GM12878 (cell line): Measurements from ENCODE around the gene TULP4. TPM values are rescaled to one million over a fixed set of nuclear protein-coding genes. Genes with fewer than 3 reads are reported as not detected.

Source experiments
- ATAC-seq: fragments of 200-7000 bp; cut with Tn5 transposase; 3 replicates; pipeline ENCODE4 v1.9.1; 2020; ENCODE audit warnings: mild to moderate bottlenecking, moderate library complexity
- BruUV-seq: library from RNA; stranded (reverse); fragments of 400-500 nt; replicated peaks from 2 replicates; lab custom pipeline; 2021; lab: Mats Ljungman, UMichigan
- CTCF ChIA-PET: fragments of 300-600 bp; sonication (Branson Sonifier 250); formaldehyde crosslinking; extraction: SDS; loops from one replicate; lab custom pipeline; 2021; ENCODE audit warnings: inconsistent platforms; lab: Yijun Ruan, JAX
- POLR2A ChIA-PET: fragments of 350-600 bp; formaldehyde crosslinking; extraction: SDS; loops from one replicate; lab custom pipeline; 2021; ENCODE audit warnings: inconsistent platforms; lab: Charles Lee
- RAD21 ChIA-PET: fragments of 300-600 bp; sonication (Branson Sonifier 250); formaldehyde crosslinking; loops from one replicate; lab custom pipeline; 2023; ENCODE audit warnings: antibody characterized with exemption; ENCODE audit not compliant: unreplicated experiment; lab: Charles Lee
- SMC1A ChIA-PET: fragments of 300-600 bp; sonication (Branson Sonifier 250); formaldehyde crosslinking; loops from one replicate; lab custom pipeline; 2023; ENCODE audit not compliant: unreplicated experiment, uncharacterized antibody; lab: Charles Lee
- DNase-seq: peaks from one replicate; pipeline ENCODE4 v3.0.0-alpha.2; 2011; ENCODE audit warnings: low read depth, low spot score
- FAIRE-seq: peaks from 3 replicates; lab custom pipeline; 2011; peaks lifted over from hg19 to GRCh38; lab: Jason Lieb, UNC
- H2AFZ ChIP-seq: 2 replicates; pipeline ENCODE4 v1.6.0; 2011; ENCODE audit warnings: low read depth, low read length, control low read depth; ENCODE audit not compliant: control insufficient read depth
- H3K27ac ChIP-seq: 2 replicates; pipeline ENCODE4 v1.5.1; 2011; ENCODE audit warnings: control low read depth; ENCODE audit not compliant: control insufficient read depth, insufficient read depth
- H3K27me3 ChIP-seq, 2 experiments: replicated peaks in 1 of 2; 2 replicates each; pipeline versions ENCODE4 v1.6.0 to v1.6.1; 2011; ENCODE audit warnings: low read length in 1 of 2; ENCODE audit not compliant: control insufficient read depth in 2 of 2, insufficient read depth in 2 of 2
- H3K36me3 ChIP-seq, 2 experiments: 2 replicates each; pipeline ENCODE4 v1.5.1; 2011; ENCODE audit warnings: low read length in 1 of 2; ENCODE audit not compliant: control insufficient read depth in 2 of 2, insufficient read depth in 2 of 2
- H3K4me1 ChIP-seq: 2 replicates; pipeline ENCODE4 v1.6.1; 2011; ENCODE audit warnings: mild to moderate bottlenecking, low read length, moderate library complexity, mixed read lengths; ENCODE audit not compliant: control insufficient read depth, insufficient read depth
- H3K4me2 ChIP-seq: 2 replicates; pipeline ENCODE4 v1.6.0; 2011; ENCODE audit warnings: control low read depth; ENCODE audit not compliant: control insufficient read depth, insufficient read depth
- H3K4me3 ChIP-seq: fragments of 200-600 bp; sonication (generic); 2 replicates; pipeline ENCODE4 v1.5.1; 2016
- H3K79me2 ChIP-seq: 2 replicates; pipeline ENCODE4 v1.6.0; 2011; ENCODE audit warnings: low read length; ENCODE audit not compliant: control insufficient read depth, insufficient read depth
- H3K9ac ChIP-seq: 2 replicates; pipeline ENCODE4 v1.8.0; 2011; ENCODE audit warnings: low read length, control low read depth, mixed read lengths; ENCODE audit not compliant: control insufficient read depth, insufficient read depth
- H3K9me3 ChIP-seq: replicated peaks from 3 replicates; pipeline ENCODE4 v1.5.1; 2011; ENCODE audit warnings: mild to moderate bottlenecking, low read length; ENCODE audit not compliant: control insufficient read depth, insufficient read depth
- H4K20me1 ChIP-seq: 2 replicates; pipeline ENCODE4 v1.6.0; 2011; ENCODE audit not compliant: control insufficient read depth, insufficient read depth
- BCL11A ChIP-seq: IDR thresholded peaks from 2 replicates; pipeline ENCODE4 v1.6.1; 2011; ENCODE audit warnings: low read depth, low read length
- CUX1 ChIP-seq: IDR thresholded peaks from 2 replicates; pipeline ENCODE4 v1.6.1; 2012; ENCODE audit warnings: improper control_type of control experiment, low read depth, low read length; ENCODE audit not compliant: insufficient replicate concordance
- FOXK2 ChIP-seq: fragments of 450-650 bp; IDR thresholded peaks from 2 replicates; pipeline ENCODE4 v1.6.1; 2017; ENCODE audit warnings: mild to moderate bottlenecking, moderate library complexity
- HCFC1 ChIP-seq: fragments of 150-350 bp; IDR thresholded peaks from 2 replicates; pipeline ENCODE4 v1.6.1; 2014; ENCODE audit warnings: low read length
- HDGF ChIP-seq: fragments of 450-650 bp; IDR thresholded peaks from 2 replicates; pipeline ENCODE4 v1.6.1; 2016; ENCODE audit warnings: antibody characterized with exemption
- IKZF1 ChIP-seq: fragments of 450-650 bp; conservative IDR thresholded peaks from 2 replicates; pipeline ENCODE4 v1.6.1; 2017; ENCODE audit warnings: antibody characterized with exemption, mild to moderate bottlenecking
- IRF4 ChIP-seq: IDR thresholded peaks from 2 replicates; pipeline ENCODE4 v1.6.1; 2011; ENCODE audit warnings: low read depth, low read length
- IRF5 ChIP-seq: fragments of 450-650 bp; IDR thresholded peaks from 2 replicates; pipeline ENCODE4 v1.6.1; 2017; ENCODE audit warnings: borderline replicate concordance
- KLF5 ChIP-seq: fragments of 450-650 bp; IDR thresholded peaks from 2 replicates; pipeline ENCODE4 v1.6.1; 2014; ENCODE audit warnings: mild to moderate bottlenecking; ENCODE audit not compliant: partially characterized antibody
- LARP7 ChIP-seq: fragments of 450-650 bp; IDR thresholded peaks from 2 replicates; pipeline ENCODE4 v1.6.1; 2017; ENCODE audit warnings: mild to moderate bottlenecking
- RAD21 ChIP-seq: IDR thresholded peaks from 2 replicates; pipeline ENCODE4 v1.6.1; 2011; ENCODE audit warnings: mild to moderate bottlenecking, low read depth, low read length, moderate library complexity; ENCODE audit not compliant: insufficient read depth
- SMAD5 ChIP-seq: IDR thresholded peaks from 2 replicates; pipeline ENCODE4 v1.6.1; 2016; ENCODE audit warnings: antibody characterized with exemption, low read depth
- SMARCA5 ChIP-seq: fragments of 450-650 bp; IDR thresholded peaks from 2 replicates; pipeline ENCODE4 v1.6.1; 2017; ENCODE audit warnings: mild to moderate bottlenecking
- WGBS: methylation state at CpG from one replicate; pipeline ENCODE4 v1.1.6; 2016; ENCODE audit warnings: low lambda C conversion rate; ENCODE audit not compliant: insufficient replicate concordance, insufficient coverage; ENCODE audit errors: missing lambda C conversion rate; 5-methylcytosine and 5-hydroxymethylcytosine counted together
- in situ Hi-C: fragments of 300-500 bp; cut with MboI; formaldehyde crosslinking; loops from 9 replicates; pipeline ENCODE4 v1.14.3; 2018; ENCODE audit warnings: mixed read lengths
- intact Hi-C: fragments of 100-400 bp; cut with micrococcal nuclease; formaldehyde crosslinking; loops from one replicate; pipeline ENCODE4 v1.14.2; 2022; ENCODE audit not compliant: unreplicated experiment
- polyA plus RNA-seq, 11 experiments: library from polyadenylated mRNA; depleted of rRNA in 4 of 11; unstranded in 6 of 11; stranded (reverse) in 5 of 11; fragments of >200 nt; fragmentation: Nextera tagmentation in 4 of 11; fragmentation: Illumina TruSeq in 1 of 11; extraction: Ambion mirVana in 4 of 11; extraction: Trizol in 1 of 11; gene quantifications; 1 replicate in 1 of 11; 2 replicates in 10 of 11; pipeline versions ENCODE4 v1.2.1 to v1.2.3, GENCODE V29; 2011 to 2016; ENCODE audit warnings: inconsistent platforms in 2 of 11, missing spikeins in 2 of 11, low read depth in 1 of 11
- total RNA-seq, 4 experiments: library from RNA; depleted of rRNA in 3 of 4; stranded (reverse); fragments of >200 nt in 3 of 4; fragmentation: Illumina TruSeq in 1 of 4; extraction: Trizol in 1 of 4; gene quantifications; 2 replicates each; pipeline versions ENCODE4 v1.2.1 to v1.2.3, GENCODE V29; 2013 to 2021

The TULP4 gene
- total and polyA plus RNA-seq, 10 of the 15 experiments (the other 5 are each of a cell fraction or from before 2014, with no cell fraction given): 0.73 to 31.8 (median 14.0) TPM

- POLR2A ChIA-PET: no interaction called here
- H3K9me3 ChIP-seq: no peaks in the 10 kb centered on the region
- H3K27me3 ChIP-seq: no peaks in the 10 kb centered on the region
- H3K4me3 ChIP-seq: no peak overlapping the region
- FAIRE-seq (no peak), ATAC-seq (no peak), DNase-seq (no peak)
- in situ Hi-C loops: no loop called here
- no peak overlapping the region for H3K27ac ChIP-seq
- RAD21 ChIA-PET: no interaction called here
- H3K4me2 ChIP-seq: no peak overlapping the region
- intact Hi-C loops: no loop called here
- no TSS peak for BruUV-seq
- CTCF ChIA-PET: interaction anchor here (0.5 kb wide), 1 partner anchor 202 kb away, joined by 3 read pairs; no protein-coding TSS in a partner anchor
- H3K4me1 ChIP-seq: no peaks in the 10 kb centered on the region
- H4K20me1 ChIP-seq: no peaks in the 10 kb centered on the region
- no peak for TF ChIP-seq SMAD5
- TF ChIP-seq KLF5: no peak
- TF ChIP-seq HDGF: no peak
- no peak for TF ChIP-seq HCFC1
- TF ChIP-seq RAD21: no peak
- no peak for TF ChIP-seq IKZF1
- no peak for TF ChIP-seq IRF4
- TF ChIP-seq FOXK2: no peak
- no peak for TF ChIP-seq CUX1
- TF ChIP-seq BCL11A: no peak
- TF ChIP-seq IRF5: no peak
- no peak for TF ChIP-seq SMARCA5
- TF ChIP-seq LARP7: no peak
- H3K36me3 ChIP-seq: no peaks in the 10 kb centered on the region
- 89% methylated on average over 4 of the region's 4 CpGs for WGBS
- SMC1A ChIA-PET: interaction anchor here (0.6 to 1.5 kb wide), 2 partner anchors 29 to 39 kb away, joined by 3 to 5 read pairs; no protein-coding TSS in a partner anchor
- H2AFZ ChIP-seq: no peak overlapping the region
- no peaks in the 10 kb centered on the region for H3K79me2 ChIP-seq
- no peak overlapping the region for H3K9ac ChIP-seq
Observed at GRCh38 chr6:158489441-158489840, 177.2 kb downstream of the TULP4 start.
